ENCODE measurements around the gene RIMBP2.
"Not testable (repeated sequence)": the region's sequence is repeated elsewhere in the genome, so short reads cannot be mapped to it uniquely, and the experiment has no call there.

Gene RIMBP2

DNA sequence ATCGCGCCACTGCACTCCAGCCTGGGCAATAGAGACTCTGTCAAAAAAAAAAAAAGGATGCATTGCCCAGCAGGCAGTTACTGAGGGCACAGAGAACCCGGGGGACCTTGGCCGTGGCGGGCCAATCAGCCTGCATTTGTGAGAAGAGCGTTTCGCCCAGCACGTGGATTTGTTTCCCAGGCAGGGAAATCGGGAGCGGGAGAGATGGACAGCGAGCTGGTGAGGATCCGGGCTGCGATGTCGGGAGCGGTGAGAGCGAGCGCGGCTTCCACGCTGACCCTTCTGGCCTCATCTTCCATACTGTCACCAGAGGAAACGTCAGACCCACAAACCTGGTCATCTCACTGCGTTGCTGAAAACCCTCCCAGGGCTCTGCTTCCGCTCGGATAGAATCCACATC is 123.5 kb downstream of the RIMBP2 start:
- no peak overlapping the region for H3K27ac ChIP-seq
- no peak overlapping the region for H3K4me3 ChIP-seq
- no peak for DNase-seq (ENCODE audit: low spot score)
- TF ChIP-seq, protein P1, sequence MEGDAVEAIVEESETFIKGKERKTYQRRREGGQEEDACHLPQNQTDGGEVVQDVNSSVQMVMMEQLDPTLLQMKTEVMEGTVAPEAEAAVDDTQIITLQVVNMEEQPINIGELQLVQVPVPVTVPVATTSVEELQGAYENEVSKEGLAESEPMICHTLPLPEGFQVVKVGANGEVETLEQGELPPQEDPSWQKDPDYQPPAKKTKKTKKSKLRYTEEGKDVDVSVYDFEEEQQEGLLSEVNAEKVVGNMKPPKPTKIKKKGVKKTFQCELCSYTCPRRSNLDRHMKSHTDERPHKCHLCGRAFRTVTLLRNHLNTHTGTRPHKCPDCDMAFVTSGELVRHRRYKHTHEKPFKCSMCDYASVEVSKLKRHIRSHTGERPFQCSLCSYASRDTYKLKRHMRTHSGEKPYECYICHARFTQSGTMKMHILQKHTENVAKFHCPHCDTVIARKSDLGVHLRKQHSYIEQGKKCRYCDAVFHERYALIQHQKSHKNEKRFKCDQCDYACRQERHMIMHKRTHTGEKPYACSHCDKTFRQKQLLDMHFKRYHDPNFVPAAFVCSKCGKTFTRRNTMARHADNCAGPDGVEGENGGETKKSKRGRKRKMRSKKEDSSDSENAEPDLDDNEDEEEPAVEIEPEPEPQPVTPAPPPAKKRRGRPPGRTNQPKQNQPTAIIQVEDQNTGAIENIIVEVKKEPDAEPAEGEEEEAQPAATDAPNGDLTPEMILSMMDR (IDR thresholded peaks at IDR 0.05), result no peak

DNA sequence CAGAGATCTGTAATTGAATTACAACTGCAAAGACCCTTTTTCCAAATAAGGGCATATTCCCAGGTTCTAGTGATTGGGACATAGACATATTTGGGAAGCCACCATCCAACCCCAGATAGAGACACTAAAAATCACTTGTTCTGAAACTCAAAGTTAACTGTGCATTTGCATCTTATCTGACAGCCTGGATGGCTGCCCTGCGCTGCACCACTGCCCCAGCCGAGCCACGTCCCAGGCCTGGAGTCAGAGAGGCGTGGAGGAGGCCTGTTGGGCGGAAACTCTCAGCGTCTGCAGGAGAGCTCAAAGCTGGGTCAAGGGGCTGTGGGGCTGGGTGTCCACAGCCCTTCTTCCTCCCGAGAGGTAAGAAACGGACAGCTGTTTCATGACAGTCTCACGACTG is 124.4 kb downstream of the RIMBP2 start:
- Histone ChIP-seq H3K4me3 (no peak overlapping the region), H3K27ac (no peak overlapping the region)
- no peak for DNase-seq (ENCODE audit: low spot score)
- TF ChIP-seq, protein P1 (IDR thresholded peaks at IDR 0.05), result no peak

DNA sequence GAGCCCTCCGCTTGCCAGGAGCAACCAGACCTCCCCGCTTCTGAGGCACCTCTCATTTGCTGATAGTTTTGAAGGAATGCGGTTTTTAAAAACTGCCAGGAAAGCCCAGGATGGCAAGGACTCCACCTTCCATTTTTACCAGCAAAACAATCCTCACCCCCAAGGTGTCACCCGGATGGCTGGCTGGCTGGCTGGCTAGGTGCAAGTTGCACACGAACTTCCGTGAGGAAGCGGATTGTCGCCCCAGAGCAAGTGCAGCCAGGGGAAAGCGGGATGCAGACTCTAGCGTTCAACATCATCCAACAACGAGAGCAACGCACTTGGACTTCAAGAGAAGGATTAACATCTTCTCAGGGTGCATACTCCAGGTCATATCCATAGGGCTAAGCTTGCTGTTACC is 125.4 kb downstream of the RIMBP2 start:
- no peak overlapping the region for H3K4me3 ChIP-seq
- TF ChIP-seq, protein P1 (IDR thresholded peaks at IDR 0.05), result no peak
- DNase-seq (ENCODE audit: low spot score), result no peak
- no peak overlapping the region for H3K27ac ChIP-seq

DNA sequence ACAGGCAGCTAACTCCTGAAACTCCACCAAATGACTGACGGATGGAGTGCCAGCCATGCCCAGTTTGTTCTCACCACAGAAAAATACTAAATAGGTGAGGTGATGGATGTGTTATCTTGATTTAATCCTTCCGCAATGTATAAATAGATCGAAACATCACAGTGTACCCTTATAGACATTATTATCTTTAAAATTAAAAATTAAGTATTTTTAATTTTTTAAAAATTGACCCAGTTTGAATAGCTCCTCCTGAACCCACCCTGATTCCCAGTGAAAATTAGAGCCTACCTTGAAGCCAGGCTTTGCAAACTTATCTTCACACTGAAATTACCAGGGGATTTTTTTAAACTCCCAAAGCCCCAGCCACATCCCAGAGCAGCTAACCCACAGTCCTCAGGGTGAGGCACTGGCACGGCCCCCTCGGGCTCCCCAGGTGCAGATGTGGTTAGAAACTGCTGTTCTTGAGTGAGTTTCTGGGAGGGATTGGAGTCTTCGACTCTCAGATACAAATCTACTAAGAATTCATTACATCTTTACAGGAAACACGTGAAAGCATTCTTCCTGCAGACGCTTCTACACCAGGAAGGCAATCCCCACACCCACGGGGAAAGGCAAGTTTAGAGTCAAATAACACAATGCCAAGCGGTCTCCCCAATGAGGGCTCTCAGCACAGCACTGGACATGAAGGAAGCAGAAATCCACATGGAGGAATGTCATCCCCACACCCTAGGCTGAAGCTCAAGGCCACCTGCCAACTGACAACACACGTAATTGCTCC is 126.4 kb downstream of the RIMBP2 start:
- no peak for DNase-seq (ENCODE audit: low spot score)
- no peak overlapping the region for H3K27ac ChIP-seq
- TF ChIP-seq, protein P1 (IDR thresholded peaks at IDR 0.05), result no peak
- no peak overlapping the region for H3K4me3 ChIP-seq

DNA sequence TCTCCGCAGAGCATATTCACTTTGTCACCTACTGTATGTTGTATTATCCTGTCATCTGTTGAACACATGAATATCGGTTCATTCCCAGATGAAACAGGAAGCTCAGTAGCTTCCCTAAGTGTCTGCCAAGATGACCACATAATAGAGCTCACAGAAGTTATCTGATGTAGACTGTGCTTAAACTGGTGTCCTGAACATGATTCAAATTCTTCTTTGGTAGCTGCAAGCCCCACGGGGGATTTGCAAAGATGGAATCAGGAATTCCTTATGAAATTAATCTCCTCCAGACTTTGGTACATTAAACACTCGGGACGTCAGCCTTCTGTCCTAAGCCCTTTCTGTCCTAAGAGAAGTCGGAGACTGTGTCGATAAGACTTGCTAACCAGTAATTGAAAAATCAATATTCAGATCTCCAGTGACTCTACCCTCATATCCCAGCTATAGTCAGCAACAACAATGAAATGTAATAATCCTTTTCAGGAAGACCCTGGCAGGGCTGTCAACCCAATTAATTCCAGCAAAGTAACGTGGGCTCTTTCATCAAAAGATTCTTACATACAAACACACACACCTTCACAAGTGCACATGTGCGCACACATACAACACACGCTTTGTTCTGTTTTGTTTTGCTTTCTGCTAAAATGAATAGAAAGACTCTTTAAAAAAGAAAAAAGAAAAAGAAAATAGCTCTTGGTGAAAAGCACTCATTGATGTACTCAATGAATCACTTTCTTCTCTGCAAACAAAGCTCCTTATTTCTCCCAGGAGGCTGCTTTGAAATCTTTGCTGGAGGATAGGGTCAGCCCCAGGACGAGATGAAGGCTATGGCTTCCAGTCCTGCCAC is 127.2 kb downstream of the RIMBP2 start:
- TF ChIP-seq, protein P1 (IDR thresholded peaks at IDR 0.05), result no peak
- Histone ChIP-seq H3K4me3 (no peak overlapping the region), H3K27ac (no peak overlapping the region)
- DNase-seq (ENCODE audit: low spot score), result no peak

DNA sequence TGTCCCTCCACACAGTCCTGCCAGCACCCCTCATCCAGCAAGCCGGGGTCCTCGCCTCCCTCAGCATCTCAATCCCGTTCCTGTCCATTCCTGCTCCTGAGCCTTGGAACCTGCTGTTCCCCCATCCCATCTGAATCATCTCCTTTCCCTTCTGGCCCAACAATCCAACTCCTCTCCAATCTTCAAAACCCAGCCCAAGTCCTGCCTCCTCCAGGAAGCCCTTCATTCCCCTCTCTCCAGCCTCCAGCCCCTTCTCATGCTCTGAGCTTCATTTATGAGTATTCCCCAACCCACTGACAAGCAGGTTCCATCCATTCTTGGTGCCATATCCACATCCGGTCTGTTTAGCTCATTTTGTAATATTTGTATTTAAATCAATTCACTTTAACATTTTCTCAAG is 128.1 kb downstream of the RIMBP2 start:
- TF ChIP-seq, protein P1 (IDR thresholded peaks at IDR 0.05), result no peak
- no peak for DNase-seq (ENCODE audit: low spot score)
- H3K27ac ChIP-seq, result no peak overlapping the region
- H3K4me3 ChIP-seq, result no peak overlapping the region

DNA sequence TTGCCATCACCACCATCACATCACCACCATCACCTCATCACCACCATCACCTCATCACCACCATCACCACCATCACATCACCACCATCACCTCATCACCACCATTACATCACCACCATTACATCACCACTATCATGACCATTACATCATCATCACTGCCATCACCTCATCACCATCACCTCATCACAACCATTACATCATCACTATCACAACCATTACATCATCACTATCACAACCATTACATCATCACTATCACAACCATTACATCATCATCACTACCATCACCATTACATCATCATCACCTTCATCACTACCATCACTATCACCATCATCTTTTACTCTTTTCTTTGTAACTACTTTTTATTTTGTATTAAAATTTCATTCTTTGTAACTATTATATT is 131.6 kb downstream of the RIMBP2 start:
- not testable (repeated sequence) for H3K4me3 ChIP-seq; DNase-seq (ENCODE audit: low spot score); H3K27ac ChIP-seq
